ENCODE data around the gene FBXL16.

FBXL16 gene

GRCh38 chr16:659618-660017 lies 46.0 kb downstream of the FBXL16 start:
- no peak overlapping the region for H3K9ac ChIP-seq
- H3K4me1 ChIP-seq = peaks cover 34% of the 10 kb centered on the region
- H3K4me2 ChIP-seq = no peak overlapping the region; the same call in 1 of the 2 replicates
- no peaks in the 10 kb centered on the region for H4K20me1 ChIP-seq
- no peak overlapping the region for H3K27ac ChIP-seq
- H3K4me3 ChIP-seq = no peak overlapping the region
- no peaks in the 10 kb centered on the region for H3K9me3 ChIP-seq
- no peaks in the 10 kb centered on the region for H3K27me3 ChIP-seq
- no peak for TF ChIP-seq Cebpa-rat (IDR thresholded peaks at IDR 0.05)
- H3K36me3 ChIP-seq = peaks cover 61% of the 10 kb centered on the region

- Histone ChIP-seq H3K4me1 (peaks cover 27% of the 10 kb centered on the region), H3K4me3 (no peak overlapping the region), H3K27ac (no peak overlapping the region), H3K9ac (no peak overlapping the region), H3K4me2 (no peak overlapping the region), H4K20me1 (no peaks in the 10 kb centered on the region), H3K9me3 (no peaks in the 10 kb centered on the region), H3K27me3 (no peaks in the 10 kb centered on the region), H3K36me3 (peaks cover 64% of the 10 kb centered on the region)
- TF ChIP-seq Cebpa-rat (IDR thresholded peaks at IDR 0.05) = no peak
Measured at GRCh38 chr16:658679-659571, 46.7 kb downstream of the FBXL16 start.

GRCh38 chr16:657487-657886 lies 48.1 kb downstream of the FBXL16 start:
- H3K9ac ChIP-seq = no peak overlapping the region
- H3K4me1 ChIP-seq = peaks cover 19% of the 10 kb centered on the region
- no peaks in the 10 kb centered on the region for H4K20me1 ChIP-seq
- H3K4me2 ChIP-seq = no peak overlapping the region
- TF ChIP-seq Cebpa-rat (IDR thresholded peaks at IDR 0.05) = no peak
- H3K4me3 ChIP-seq = no peak overlapping the region
- H3K36me3 ChIP-seq = peaks cover 74% of the 10 kb centered on the region
- no peaks in the 10 kb centered on the region for H3K9me3 ChIP-seq
- H3K27me3 ChIP-seq = no peaks in the 10 kb centered on the region
- no peak overlapping the region for H3K27ac ChIP-seq

GRCh38 chr16:654034-654433 lies 51.6 kb downstream of the FBXL16 start:
- H3K9me3 ChIP-seq = no peaks in the 10 kb centered on the region
- H3K36me3 ChIP-seq = peaks cover 71% of the 10 kb centered on the region
- no peak overlapping the region for H3K4me2 ChIP-seq
- peaks cover 11% of the 10 kb centered on the region for H3K4me1 ChIP-seq
- H3K27ac ChIP-seq = no peak overlapping the region
- no peak overlapping the region for H3K9ac ChIP-seq
- no peaks in the 10 kb centered on the region for H3K27me3 ChIP-seq
- no peak for TF ChIP-seq Cebpa-rat (IDR thresholded peaks at IDR 0.05)
- H4K20me1 ChIP-seq = no peaks in the 10 kb centered on the region
- no peak overlapping the region for H3K4me3 ChIP-seq

- Histone ChIP-seq H3K27me3 (no peaks in the 10 kb centered on the region), H3K9me3 (no peaks in the 10 kb centered on the region), H4K20me1 (peaks cover 6% of the 10 kb centered on the region; the same call in 1 of the 2 replicates), H3K36me3 (peaks cover 58% of the 10 kb centered on the region), H3K9ac (0 out of 2 replicates have a peak overlapping the region, but pooled peaks have one; percentile 15), H3K27ac (no peak overlapping the region), H3K4me3 (no peak overlapping the region), H3K4me1 (peaks cover 23% of the 10 kb centered on the region), H3K4me2 (no peak overlapping the region)
- no peak for TF ChIP-seq Cebpa-rat (IDR thresholded peaks at IDR 0.05)
Measured at GRCh38 chr16:652454-653305, 52.9 kb downstream of the FBXL16 start.

GRCh38 chr16:651844-652243 lies 53.8 kb downstream of the FBXL16 start:
- Histone ChIP-seq H3K4me1 (peaks cover 31% of the 10 kb centered on the region), H3K36me3 (peaks cover 57% of the 10 kb centered on the region), H3K27me3 (no peaks in the 10 kb centered on the region), H3K4me2 (no peak overlapping the region), H3K27ac (no peak overlapping the region), H3K9ac (no peak overlapping the region), H3K4me3 (no peak overlapping the region), H4K20me1 (peaks cover 15% of the 10 kb centered on the region), H3K9me3 (no peaks in the 10 kb centered on the region)
- no peak for TF ChIP-seq Cebpa-rat (IDR thresholded peaks at IDR 0.05)

- H3K4me3 ChIP-seq = peak overlapping the region; percentile 86
- peak overlapping the region; percentile 88 for H3K27ac ChIP-seq
- H3K27me3 ChIP-seq = no peaks in the 10 kb centered on the region
- H3K4me1 ChIP-seq = peaks cover 50% of the 10 kb centered on the region
- no peaks in the 10 kb centered on the region for H3K9me3 ChIP-seq
- TF ChIP-seq Cebpa-rat (IDR thresholded peaks at IDR 0.05) = no peak
- peak overlapping the region; percentile 88 for H3K9ac ChIP-seq
- peaks cover 46% of the 10 kb centered on the region for H3K36me3 ChIP-seq
- H4K20me1 ChIP-seq = peaks cover 36% of the 10 kb centered on the region
- H3K4me2 ChIP-seq = peak overlapping the region; percentile 91
Measured at GRCh38 chr16:649631-650030, 56.0 kb downstream of the FBXL16 start.

- H3K36me3 ChIP-seq = peaks cover 43% of the 10 kb centered on the region
- H3K9me3 ChIP-seq = no peaks in the 10 kb centered on the region
- peak within 1 kb of the TSS; percentile 88 for H3K9ac ChIP-seq
Measured at GRCh38 chr16:648781-649589, 56.6 kb downstream of the FBXL16 start, which contains the start of gene WDR90. TSS of gene WDR90 (plus strand) at chr16:649365. CDS start at chr16:649417, 52 bp downstream.

More at GRCh38 chr16:648781-649589, 56.6 kb downstream of the FBXL16 start, which contains the start of gene WDR90:
- Histone ChIP-seq H3K4me3 (peak within 1 kb of the TSS; percentile 86), H3K4me2 (peak within 1 kb of the TSS; percentile 91), H3K27me3 (no peaks in the 10 kb centered on the region), H3K27ac (peak within 1 kb of the TSS; percentile 88), H4K20me1 (peaks cover 43% of the 10 kb centered on the region), H3K4me1 (peaks cover 56% of the 10 kb centered on the region)
- TF ChIP-seq Cebpa-rat (IDR thresholded peaks at IDR 0.05) = no peak

Data from BLaER1 (cell line).